HepG2 (cell line): ENCODE data around the gene SLC18A3. TPM values are rescaled to one million over a fixed set of nuclear protein-coding genes. Genes with fewer than 3 reads are reported as not detected.

Source experiments
- AGO1 ChIP-seq: fragments of 200-400 bp; formaldehyde crosslinking; IDR thresholded peaks from 2 replicates; pipeline ENCODE4 v1.6.1; 2017; ENCODE audit warnings: mild to moderate bottlenecking, low read depth, low read length, moderate library complexity; ENCODE audit not compliant: poor library complexity, severe bottlenecking
- ARNT2 ChIP-seq: sonication (generic); formaldehyde crosslinking; IDR thresholded peaks from 2 replicates; pipeline ENCODE4 v1.8.0; 2022; ENCODE audit warnings: mild to moderate bottlenecking, low read depth, missing genetic modification reagents, moderate library complexity
- CAMTA2 ChIP-seq: sonication (generic); formaldehyde crosslinking; IDR thresholded peaks from 2 replicates; pipeline ENCODE4 v1.4.0; 2020; ENCODE audit warnings: mild to moderate bottlenecking, missing genetic modification reagents, borderline replicate concordance
- FOXJ3 ChIP-seq: sonication (generic); formaldehyde crosslinking; IDR thresholded peaks from 2 replicates; pipeline ENCODE4 v1.4.0; 2020; ENCODE audit warnings: missing genetic modification reagents, mild to moderate bottlenecking, borderline replicate concordance
- HMGA1 ChIP-seq: sonication (generic); formaldehyde crosslinking; conservative IDR thresholded peaks from 2 replicates; pipeline ENCODE4 v1.4.0; 2020; ENCODE audit warnings: missing genetic modification reagents
- HNF1B ChIP-seq: sonication (generic); formaldehyde crosslinking; IDR thresholded peaks from 2 replicates; pipeline ENCODE4 v1.5.1; 2020; ENCODE audit warnings: mild to moderate bottlenecking, moderate library complexity, missing genetic modification reagents
- IRF2 ChIP-seq: IDR thresholded peaks from 2 replicates; pipeline ENCODE4 v1.6.1; 2018; ENCODE audit warnings: missing genetic modification reagents, missing compliant biosample characterization
- IRF9 ChIP-seq: sonication (generic); formaldehyde crosslinking; IDR thresholded peaks from 2 replicates; pipeline ENCODE4 v1.8.0; 2022; ENCODE audit warnings: missing genetic modification reagents, mild to moderate bottlenecking, borderline replicate concordance
- KDM2A ChIP-seq: sonication (generic); formaldehyde crosslinking; IDR thresholded peaks from 2 replicates; pipeline ENCODE4 v1.4.0; 2020; ENCODE audit warnings: low read depth, missing genetic modification reagents, borderline replicate concordance
- KLF13 ChIP-seq: sonication (generic); formaldehyde crosslinking; IDR thresholded peaks from 2 replicates; pipeline ENCODE4 v1.4.0; 2020; ENCODE audit warnings: mild to moderate bottlenecking, missing genetic modification reagents
- NFKBIZ ChIP-seq: IDR thresholded peaks from 2 replicates; pipeline ENCODE4 v1.6.1; 2018; ENCODE audit warnings: missing genetic modification reagents, missing compliant biosample characterization
- NR2F6 ChIP-seq, 2 experiments: IDR thresholded peaks; 2 replicates each; pipeline ENCODE4 v1.6.1; 2016; ENCODE audit warnings: antibody characterized with exemption in 1 of 2, mild to moderate bottlenecking in 1 of 2
- NRL ChIP-seq: sonication (generic); formaldehyde crosslinking; IDR thresholded peaks from 2 replicates; pipeline ENCODE4 v1.5.0; 2020; ENCODE audit warnings: missing genetic modification reagents, mild to moderate bottlenecking, moderate library complexity, borderline replicate concordance
- PCBP2 ChIP-seq: fragments of 200-400 bp; formaldehyde crosslinking; optimal IDR thresholded peaks from 2 replicates; pipeline ENCODE3; 2018; ENCODE audit warnings: low read length, low read depth; ENCODE audit not compliant: poor library complexity, severe bottlenecking
- PLRG1 ChIP-seq: fragments of 450-650 bp; conservative IDR thresholded peaks from 2 replicates; pipeline ENCODE4 v1.6.1; 2016
- PRDM4 ChIP-seq: sonication (generic); formaldehyde crosslinking; IDR thresholded peaks from 2 replicates; pipeline ENCODE4 v1.9.0; 2021; ENCODE audit warnings: missing genetic modification reagents, borderline replicate concordance
- RXRA ChIP-seq: sonication (generic); formaldehyde crosslinking; IDR thresholded peaks from 2 replicates; pipeline ENCODE4 v1.5.1; 2020; ENCODE audit warnings: missing genetic modification reagents
- STAG1 ChIP-seq: sonication (generic); formaldehyde crosslinking; IDR thresholded peaks from 2 replicates; pipeline ENCODE4 v1.4.0; 2020; ENCODE audit warnings: missing genetic modification reagents
- ZNF567 ChIP-seq: sonication (generic); formaldehyde crosslinking; IDR thresholded peaks from 2 replicates; pipeline ENCODE4 v1.8.1; 2023; ENCODE audit warnings: mild to moderate bottlenecking, missing genetic modification reagents, borderline replicate concordance
- ZNF619 ChIP-seq: sonication (generic); formaldehyde crosslinking; IDR thresholded peaks from 2 replicates; pipeline ENCODE4 v1.4.0; 2020; ENCODE audit warnings: mild to moderate bottlenecking, missing genetic modification reagents
- ZNF75D ChIP-seq: sonication (generic); formaldehyde crosslinking; IDR thresholded peaks from 2 replicates; pipeline ENCODE4 v1.8.1; 2023; ENCODE audit warnings: missing genetic modification reagents, mild to moderate bottlenecking, borderline replicate concordance
- ZNF772 ChIP-seq: sonication (generic); formaldehyde crosslinking; IDR thresholded peaks from 2 replicates; pipeline ENCODE4 v1.5.0; 2020; ENCODE audit warnings: mild to moderate bottlenecking, missing genetic modification reagents
- ZNF850 ChIP-seq: sonication (generic); formaldehyde crosslinking; conservative IDR thresholded peaks from 2 replicates; pipeline ENCODE4 v1.9.0; 2021; ENCODE audit warnings: mild to moderate bottlenecking, missing genetic modification reagents
- polyA plus RNA-seq, 8 experiments: library from polyadenylated mRNA; depleted of rRNA in 3 of 8; stranded (reverse) in 7 of 8; unstranded in 1 of 8; fragments of >200 nt; fragmentation: Illumina TruSeq in 4 of 8; extraction: Trizol in 4 of 8; gene quantifications; 2 replicates each; pipeline versions ENCODE4 v1.2.1 to v1.2.3, GENCODE V29; 2011 to 2016; ENCODE audit warnings: low read depth in 4 of 8, missing spikeins in 1 of 8, mixed read lengths in 1 of 8; ENCODE audit not compliant: insufficient read depth in 1 of 8
- total RNA-seq, 5 experiments: library from RNA; depleted of rRNA; stranded (reverse); fragments of >200 nt; fragmentation: Illumina TruSeq; extraction: Trizol; gene quantifications; 2 replicates each; pipeline ENCODE4 v1.2.3, GENCODE V29; 2016; ENCODE audit warnings: low read depth in 1 of 5

SLC18A3 gene
- total and polyA plus RNA-seq, 2 of the 13 experiments (the other 11 are each of a cell fraction or from before 2014, with no cell fraction given): not detected

GRCh38 chr10:49606981-49607535, 3.1 kb upstream of the SLC18A3 start (continued):
- TF ChIP-seq CAMTA2 (no peak), IRF2 (peak; percentile 46; the same call in 1 of the 2 replicates), ZNF850 (CRISPR knock-in tag) (no peak), PLRG1 (no peak), NRL (CRISPR knock-in tag) (no peak), ZNF619 (no peak), PCBP2 (no peak), KDM2A (CRISPR knock-in tag) (peak; percentile 80), ZNF567 (CRISPR knock-in tag) (no peak), ARNT2 (CRISPR knock-in tag) (0 out of 2 replicates have a peak, but pooled peaks have one; percentile 52), FOXJ3 (no peak), STAG1 (CRISPR knock-in tag) (no peak), RXRA (CRISPR knock-in tag) (0 out of 2 replicates have a peak, but pooled peaks have one; percentile 24), NR2F6 (IDR thresholded peaks at IDR 0.05) (no peak), NR2F6 (CRISPR knock-in tag; IDR thresholded peaks at IDR 0.05) (peak; percentile 30; the same call in 1 of the 2 replicates), KLF13 (no peak), IRF9 (CRISPR knock-in tag) (0 out of 2 replicates have a peak, but pooled peaks have one; percentile 32), HNF1B (0 out of 2 replicates have a peak, but pooled peaks have one; percentile 25), NFKBIZ (CRISPR knock-in tag) (peak; percentile 56; the same call in 1 of the 2 replicates), ZNF772 (CRISPR knock-in tag) (0 out of 2 replicates have a peak, but pooled peaks have one; percentile 58), HMGA1 (CRISPR knock-in tag) (no peak), AGO1 (no peak), PRDM4 (CRISPR knock-in tag) (0 out of 2 replicates have a peak, but pooled peaks have one; percentile 81), ZNF75D (CRISPR knock-in tag) (no peak)
